Spleen (tissue), 7 donors: ENCODE results near the gene NDUFA13.

Experiments
- CTCF ChIP-seq, 11 experiments: fragments of 200-600 bp in 7 of 11; fragments of 450-650 bp in 4 of 11; sonication (generic) in 4 of 11; IDR thresholded peaks in 8 of 11; conservative IDR thresholded peaks in 3 of 11; 1 replicate in 7 of 11; 2 replicates in 4 of 11; pipeline versions ENCODE4 v1.4.0 to v1.8.0; 2016 to 2021; ENCODE audit warnings: antibody characterized with exemption in 11 of 11, inconsistent platforms in 4 of 11, mild to moderate bottlenecking in 1 of 11
- POLR2A ChIP-seq, 3 donors: fragments of 450-650 bp; IDR thresholded peaks; one replicate each; pipeline ENCODE4 v1.5.1; 2017; ENCODE audit warnings: antibody characterized with exemption in 3 of 3, mild to moderate bottlenecking in 1 of 3
- donor health status: DM: no; HTN: no; CAD: no; lungs with moderate emphysema.
- donor health status: DM: no; HTN: no; CAD: no.
- donor health status: DM: no; HTN: no; CAD: no.

- peak in 8 of 11 experiments; percentile 23 to 71 (median 55) for TF ChIP-seq CTCF (IDR thresholded peaks at IDR 0.05 in 8 of 11, conservative IDR thresholded peaks at IDR 0.05 in 3 of 11)
- no peak for TF ChIP-seq POLR2A (IDR thresholded peaks at IDR 0.05)
Observed at GRCh38 chr19:19552798-19553197, 36.8 kb downstream of the NDUFA13 start.
